ENCODE data around the gene MAST2.
"Not testable (repeated sequence)": the region's sequence is repeated elsewhere in the genome, so short reads cannot be mapped to it uniquely, and the experiment has no call there.

DNA sequence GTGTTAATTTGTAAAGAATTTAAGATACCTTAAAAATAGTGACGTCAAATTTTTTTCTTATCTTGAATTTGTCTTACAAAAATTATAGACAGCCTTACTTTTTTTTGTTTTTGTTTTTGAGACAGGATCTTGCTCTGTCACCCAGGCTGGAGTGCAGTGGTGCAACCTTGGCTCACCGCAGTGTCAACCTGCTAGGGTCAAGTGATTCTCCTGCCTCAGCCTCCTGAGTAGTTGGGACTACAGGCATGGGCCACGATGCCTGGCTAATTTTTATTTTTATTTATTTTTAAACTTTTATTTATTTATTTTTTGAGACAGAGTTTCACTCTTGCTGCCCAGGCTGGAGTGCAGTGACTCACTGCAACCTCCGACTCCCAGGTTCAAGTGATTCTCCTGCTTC is 40.6 kb downstream of the MAST2 start:
- TF ChIP-seq, protein P1, sequence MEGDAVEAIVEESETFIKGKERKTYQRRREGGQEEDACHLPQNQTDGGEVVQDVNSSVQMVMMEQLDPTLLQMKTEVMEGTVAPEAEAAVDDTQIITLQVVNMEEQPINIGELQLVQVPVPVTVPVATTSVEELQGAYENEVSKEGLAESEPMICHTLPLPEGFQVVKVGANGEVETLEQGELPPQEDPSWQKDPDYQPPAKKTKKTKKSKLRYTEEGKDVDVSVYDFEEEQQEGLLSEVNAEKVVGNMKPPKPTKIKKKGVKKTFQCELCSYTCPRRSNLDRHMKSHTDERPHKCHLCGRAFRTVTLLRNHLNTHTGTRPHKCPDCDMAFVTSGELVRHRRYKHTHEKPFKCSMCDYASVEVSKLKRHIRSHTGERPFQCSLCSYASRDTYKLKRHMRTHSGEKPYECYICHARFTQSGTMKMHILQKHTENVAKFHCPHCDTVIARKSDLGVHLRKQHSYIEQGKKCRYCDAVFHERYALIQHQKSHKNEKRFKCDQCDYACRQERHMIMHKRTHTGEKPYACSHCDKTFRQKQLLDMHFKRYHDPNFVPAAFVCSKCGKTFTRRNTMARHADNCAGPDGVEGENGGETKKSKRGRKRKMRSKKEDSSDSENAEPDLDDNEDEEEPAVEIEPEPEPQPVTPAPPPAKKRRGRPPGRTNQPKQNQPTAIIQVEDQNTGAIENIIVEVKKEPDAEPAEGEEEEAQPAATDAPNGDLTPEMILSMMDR (conservative IDR thresholded peaks at IDR 0.05 in 1 of 2, IDR thresholded peaks at IDR 0.05 in 1 of 2; ENCODE audit: extremely low read depth in 1 of 2, insufficient read depth in 1 of 2, low read depth in 1 of 2, low read length in 2 of 2): not testable (repeated sequence)
- TF ChIP-seq EZH2 (IDR thresholded peaks at IDR 0.05; ENCODE audit: borderline replicate concordance, low read length): not testable (repeated sequence)

Measured in mammary epithelial cell (primary cell).